ENCODE measurements around the gene UXS1. TPM values are rescaled to one million over a fixed set of nuclear protein-coding genes. Genes with fewer than 3 reads are reported as not detected.
A peak's percentile ranks its signal among the peaks of the same experiment; 100 is the strongest.

UXS1 gene
- total RNA-seq, 1 experiment from 2014 or later: 44.7 TPM

GRCh38 chr2:106142683-106143082, 51.4 kb downstream of the UXS1 start:
- peak overlapping the region; percentile 46 for H3K27ac Mint-ChIP-seq
- H3K36me3 Mint-ChIP-seq: peaks cover 35% of the 10 kb centered on the region
- H3K9me3 Mint-ChIP-seq: no peaks in the 10 kb centered on the region
- DNase-seq (ENCODE audit: low spot score) (no peak), ATAC-seq (no peak)
- ChIA-PET POLR2A (interaction anchor here (0.7 kb wide), 1 partner anchor 18 kb away, joined by 9 read pairs; no protein-coding TSS in a partner anchor), CTCF (interaction anchor here (0.6 kb wide), 1 partner anchor 38 kb away, joined by 3 read pairs; no protein-coding TSS in a partner anchor)
- TF ChIP-seq FOXP4 (CRISPR knock-in tag; IDR thresholded peaks at IDR 0.05) (no peak), ZNF138 (CRISPR knock-in tag; conservative IDR thresholded peaks at IDR 0.05) (no peak), USF1 (CRISPR knock-in tag; IDR thresholded peaks at IDR 0.05) (no peak), NR1H2 (CRISPR knock-in tag; IDR thresholded peaks at IDR 0.05) (no peak), PRDM15 (CRISPR knock-in tag; IDR thresholded peaks at IDR 0.05) (no peak), ZMAT4 (CRISPR knock-in tag; IDR thresholded peaks at IDR 0.05) (no peak), SOX15 (CRISPR knock-in tag; IDR thresholded peaks at IDR 0.05) (no peak), MLX (CRISPR knock-in tag; IDR thresholded peaks at IDR 0.05) (no peak), MAX (CRISPR knock-in tag; IDR thresholded peaks at IDR 0.05) (no peak), ZSCAN18 (CRISPR knock-in tag; IDR thresholded peaks at IDR 0.05) (no peak), ATF1 (CRISPR knock-in tag; IDR thresholded peaks at IDR 0.05) (no peak), MYBL2 (CRISPR knock-in tag; IDR thresholded peaks at IDR 0.05) (no peak), TEAD1 (CRISPR knock-in tag; IDR thresholded peaks at IDR 0.05) (no peak), PREB (CRISPR knock-in tag; IDR thresholded peaks at IDR 0.05; ENCODE audit: borderline replicate concordance) (no peak)
- no peaks in the 10 kb centered on the region for H3K27me3 Mint-ChIP-seq (ENCODE audit: low read depth)
- H3K4me3 Mint-ChIP-seq: no peak overlapping the region
- H3K4me1 Mint-ChIP-seq: peaks cover 36% of the 10 kb centered on the region

GRCh38 chr2:106140913-106141312, 53.2 kb downstream of the UXS1 start:
- ChIA-PET CTCF (no interaction called here), POLR2A (no interaction called here)
- peaks cover 36% of the 10 kb centered on the region for H3K4me1 Mint-ChIP-seq
- H3K9me3 Mint-ChIP-seq: no peaks in the 10 kb centered on the region
- H3K27ac Mint-ChIP-seq: no peak overlapping the region
- H3K36me3 Mint-ChIP-seq: peaks cover 40% of the 10 kb centered on the region
- DNase-seq (ENCODE audit: low spot score) (no peak), ATAC-seq (no peak)
- no peak overlapping the region for H3K4me3 Mint-ChIP-seq
- H3K27me3 Mint-ChIP-seq (ENCODE audit: low read depth): no peaks in the 10 kb centered on the region
- no peak for TF ChIP-seq AR (CRISPR knock-in tag; IDR thresholded peaks at IDR 0.05)
- TF ChIP-seq ZNF281 (CRISPR knock-in tag; IDR thresholded peaks at IDR 0.05): no peak
- no peak for TF ChIP-seq MLX (CRISPR knock-in tag; IDR thresholded peaks at IDR 0.05)
- TF ChIP-seq PRRX2 (CRISPR knock-in tag; IDR thresholded peaks at IDR 0.05): no peak

Data from WTC11 (cell line).